Heart left ventricle (tissue), 13 donors: ENCODE measurements around the gene NUDT16L1.

Source experiments
- CTCF ChIP-seq, 12 donors: fragments of 200-600 bp; sonication (generic) in 4 of 12; IDR thresholded peaks; one replicate each; pipeline versions ENCODE4 v1.5.0 to v1.8.0; 2018 to 2022; ENCODE audit warnings: antibody characterized with exemption in 12 of 12, mild to moderate bottlenecking in 5 of 12
- POLR2A ChIP-seq, 2 donors: fragments of 450-650 bp; IDR thresholded peaks; one replicate each; pipeline ENCODE4 v1.6.1; 2017; ENCODE audit warnings: antibody characterized with exemption in 2 of 2, mild to moderate bottlenecking in 2 of 2, moderate library complexity in 2 of 2
- donor health status: ischemic (EF 13 %, LVEDD 7.1; RV severe dilation, severe dysfunction).
- donor health status: DM: no; HTN: yes; CAD: no.
- donor health status: DM: no; HTN: no; CAD: no.
- donor health status: ischemic (EF 25% LVEDD 6.9; RV normal size, moderate dysfunction).
- donor health status: ischemic (EF 25% LVEDD 5.7; RV mildly dilated, moderate dysfunction).
- donor health status: ischemic (EF 35%, LVEDD 5.7; RV mildly dilated, moderate dysfunction).
- donor health status: nonischemic (EF 11% LVEDD 7.7; RV severe dilation, severe dysfunction).
- donor health status: DM: yes; HTN: yes; CAD: no.
- donor health status: PGD.
- donor health status: ischemic (EF 29% LVEDD 5.4; RV normal size, mild dysfunction).
- donor health status: nonischemic (EF 23%, LVEDD 6.1; RV moderate dilation, normal function).

DNA sequence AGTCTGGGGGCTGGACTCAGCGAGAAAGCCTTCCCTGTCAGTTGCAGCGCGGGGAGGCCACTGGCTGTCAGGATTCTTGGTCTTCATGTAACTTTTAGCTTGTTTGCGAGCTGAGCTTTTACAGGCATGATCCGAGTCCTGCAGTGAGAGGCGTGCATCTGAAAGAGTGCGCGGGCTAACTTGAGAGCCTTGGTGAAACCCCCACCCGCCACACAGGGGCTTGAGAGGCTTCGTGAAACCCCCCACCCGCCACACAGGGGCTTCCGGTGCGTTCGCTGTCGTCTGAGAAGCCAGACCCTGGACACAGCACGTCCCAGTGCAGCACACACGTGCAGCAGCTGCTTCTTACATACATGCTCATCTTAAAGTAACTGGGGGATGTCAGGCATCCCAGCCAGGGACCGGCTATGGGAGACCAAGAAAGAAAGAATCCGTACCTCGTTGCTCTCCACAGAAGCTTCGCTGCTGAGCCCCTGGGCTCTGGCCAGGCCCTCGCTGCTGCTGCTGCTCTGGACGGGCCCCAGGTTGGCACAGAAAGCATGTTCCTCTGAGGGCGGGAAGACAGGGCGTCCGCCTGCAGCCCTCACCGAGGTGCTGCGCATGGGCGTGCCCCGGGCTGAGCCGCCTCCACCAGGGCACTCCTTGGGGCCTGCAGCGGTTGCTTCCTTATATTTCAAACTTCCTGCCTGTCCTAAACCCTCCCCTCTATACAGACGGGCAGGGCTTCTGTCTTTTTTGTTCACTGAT lies 7.8 kb downstream of the NUDT16L1 start:
- TF ChIP-seq CTCF (IDR thresholded peaks at IDR 0.05) = no peak
- TF ChIP-seq POLR2A (IDR thresholded peaks at IDR 0.05) = no peak
